ENCODE measurements around the gene TOX4.
"Not testable (repeated sequence)": the region's sequence is repeated elsewhere in the genome, so short reads cannot be mapped to it uniquely, and the experiment has no call there.

Gene TOX4

GRCh38 chr14:21534576-21534975, 57.6 kb downstream of the TOX4 start:
- H3K4me1 Mint-ChIP-seq (ENCODE audit: low read depth): peaks cover 6% of the 10 kb centered on the region
- H3K9me3 Mint-ChIP-seq: no peaks in the 10 kb centered on the region
- peaks cover 62% of the 10 kb centered on the region for H3K27me3 Mint-ChIP-seq
- intact Hi-C loops (cut with micrococcal nuclease): no loop called here
- no peaks in the 10 kb centered on the region for H3K36me3 Mint-ChIP-seq (ENCODE audit: low read depth)
- H3K27ac Mint-ChIP-seq: no peak overlapping the region
- no peak overlapping the region for H3K4me3 Mint-ChIP-seq

- H3K4me1 Mint-ChIP-seq (ENCODE audit: low read depth): peaks cover 6% of the 10 kb centered on the region
- H3K27me3 Mint-ChIP-seq: peaks cover 60% of the 10 kb centered on the region
- intact Hi-C loops (cut with micrococcal nuclease): no loop called here
- no peak overlapping the region for H3K4me3 Mint-ChIP-seq
- H3K27ac Mint-ChIP-seq: no peak overlapping the region
- no peaks in the 10 kb centered on the region for H3K36me3 Mint-ChIP-seq (ENCODE audit: low read depth)
- no peaks in the 10 kb centered on the region for H3K9me3 Mint-ChIP-seq
Observed at GRCh38 chr14:21535545-21536417, 58.8 kb downstream of the TOX4 start.

GRCh38 chr14:21536418-21537089, 59.6 kb downstream of the TOX4 start:
- Mint-ChIP-seq H3K9me3 (no peaks in the 10 kb centered on the region), H3K27me3 (peaks cover 60% of the 10 kb centered on the region), H3K4me1 (ENCODE audit: low read depth) (peaks cover 6% of the 10 kb centered on the region), H3K36me3 (ENCODE audit: low read depth) (no peaks in the 10 kb centered on the region), H3K27ac (no peak overlapping the region), H3K4me3 (no peak overlapping the region)
- intact Hi-C loops (cut with micrococcal nuclease): no loop called here

- Mint-ChIP-seq H3K4me3 (no peak overlapping the region), H3K27ac (no peak overlapping the region), H3K36me3 (ENCODE audit: low read depth) (no peaks in the 10 kb centered on the region), H3K4me1 (ENCODE audit: low read depth) (peaks cover 6% of the 10 kb centered on the region), H3K27me3 (peaks cover 58% of the 10 kb centered on the region), H3K9me3 (no peaks in the 10 kb centered on the region)
- intact Hi-C loops (cut with micrococcal nuclease): no loop called here
Observed at GRCh38 chr14:21537090-21537424, 60.1 kb downstream of the TOX4 start.

GRCh38 chr14:21539189-21539940, 62.4 kb downstream of the TOX4 start:
- H3K27me3 Mint-ChIP-seq: peaks cover 56% of the 10 kb centered on the region
- no peak overlapping the region for H3K27ac Mint-ChIP-seq
- H3K4me3 Mint-ChIP-seq: no peak overlapping the region
- H3K36me3 Mint-ChIP-seq (ENCODE audit: low read depth): no peaks in the 10 kb centered on the region
- H3K9me3 Mint-ChIP-seq: no peaks in the 10 kb centered on the region
- H3K4me1 Mint-ChIP-seq (ENCODE audit: low read depth): peaks cover 12% of the 10 kb centered on the region
- intact Hi-C loops (cut with micrococcal nuclease): no loop called here

- H3K36me3 Mint-ChIP-seq (ENCODE audit: low read depth): no peaks in the 10 kb centered on the region
- peaks cover 12% of the 10 kb centered on the region for H3K4me1 Mint-ChIP-seq (ENCODE audit: low read depth)
- H3K27ac Mint-ChIP-seq: no peak overlapping the region
- H3K27me3 Mint-ChIP-seq: peaks cover 35% of the 10 kb centered on the region
- no peak overlapping the region for H3K4me3 Mint-ChIP-seq
- H3K9me3 Mint-ChIP-seq: no peaks in the 10 kb centered on the region
- intact Hi-C loops (cut with micrococcal nuclease): no loop called here
Observed at GRCh38 chr14:21541413-21542074, 64.5 kb downstream of the TOX4 start.

GRCh38 chr14:21543521-21543960, 66.5 kb downstream of the TOX4 start:
- Mint-ChIP-seq H3K36me3 (ENCODE audit: low read depth) (no peaks in the 10 kb centered on the region), H3K9me3 (no peaks in the 10 kb centered on the region), H3K27ac (no peak overlapping the region), H3K4me1 (ENCODE audit: low read depth) (peaks cover 6% of the 10 kb centered on the region), H3K4me3 (no peak overlapping the region), H3K27me3 (peaks cover 18% of the 10 kb centered on the region)
- intact Hi-C loops (cut with micrococcal nuclease): no loop called here

- Mint-ChIP-seq H3K27ac (no peak overlapping the region), H3K9me3 (no peaks in the 10 kb centered on the region), H3K4me3 (no peak overlapping the region), H3K27me3 (peaks cover 14% of the 10 kb centered on the region), H3K4me1 (ENCODE audit: low read depth) (peaks cover 6% of the 10 kb centered on the region), H3K36me3 (ENCODE audit: low read depth) (no peaks in the 10 kb centered on the region)
- intact Hi-C loops (cut with micrococcal nuclease): no loop called here
Observed at GRCh38 chr14:21543963-21544362, 67.0 kb downstream of the TOX4 start.

GRCh38 chr14:21544588-21544987, 67.6 kb downstream of the TOX4 start:
- H3K9me3 Mint-ChIP-seq; H3K4me1 Mint-ChIP-seq (ENCODE audit: low read depth); H3K27ac Mint-ChIP-seq; H3K36me3 Mint-ChIP-seq (ENCODE audit: low read depth); H3K27me3 Mint-ChIP-seq; intact Hi-C loops (cut with micrococcal nuclease); H3K4me3 Mint-ChIP-seq: not testable (repeated sequence)

Measured in dendritic cell treated with granulocyte-macrophage colony-stimulating factor and Interleukin-4, amounts not matched to agents 40 ng/mL and 50 ng/mL, for 4 days (primary cell).